CD4-positive, alpha-beta T cell treated with Interleukin-2 at 100 ng/mL for 4 hours (primary cell): ENCODE data around the gene NDUFS5.
"Not testable (repeated sequence)": the region's sequence is repeated elsewhere in the genome, so short reads cannot be mapped to it uniquely, and the experiment has no call there.

ENCODE experiments used
- DNase-seq: peaks from one replicate; pipeline ENCODE4 v3.0.0-alpha.2; 2020; ENCODE audit warnings: low spot score

Gene NDUFS5

DNA sequence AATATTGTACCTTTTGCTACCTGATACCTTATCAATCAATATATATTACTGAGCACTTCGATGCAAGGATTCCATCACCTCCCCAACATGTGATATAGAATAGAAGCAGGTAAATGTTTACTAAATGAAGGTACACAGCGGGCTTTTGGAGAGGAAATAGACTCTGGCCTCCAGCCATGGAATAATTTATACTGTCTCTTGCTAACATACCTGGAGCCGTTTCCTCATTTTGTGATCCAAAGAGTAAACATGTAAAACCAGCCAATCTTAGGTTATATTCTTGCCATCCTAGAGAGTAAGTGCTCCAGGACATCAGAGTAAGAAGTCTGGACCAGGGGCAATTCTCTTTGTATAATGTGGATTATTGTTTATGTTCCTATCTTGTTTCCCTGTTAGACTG lies 39.4 kb downstream of the NDUFS5 start:
- DNase-seq, result no peak

DNA sequence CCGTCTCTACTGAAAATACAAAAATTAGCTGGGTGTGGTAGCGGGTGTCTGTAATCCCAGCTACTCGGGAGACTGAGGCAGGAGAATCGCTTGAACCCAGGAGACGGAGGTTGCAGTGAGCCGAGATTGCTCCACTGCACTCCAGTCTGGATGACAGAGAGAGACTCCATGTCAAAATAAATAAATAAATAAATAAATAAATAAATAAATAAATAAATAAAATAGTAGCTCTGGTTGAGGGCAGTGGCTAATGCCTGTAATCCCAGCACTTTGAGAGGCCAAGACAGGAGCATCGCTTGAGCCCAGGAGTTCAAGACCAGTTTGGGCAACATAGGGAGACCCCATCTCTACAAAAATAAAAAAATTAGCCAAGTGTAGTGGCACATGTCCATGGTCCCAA lies 42.1 kb downstream of the NDUFS5 start:
- not testable (repeated sequence) for DNase-seq

DNA sequence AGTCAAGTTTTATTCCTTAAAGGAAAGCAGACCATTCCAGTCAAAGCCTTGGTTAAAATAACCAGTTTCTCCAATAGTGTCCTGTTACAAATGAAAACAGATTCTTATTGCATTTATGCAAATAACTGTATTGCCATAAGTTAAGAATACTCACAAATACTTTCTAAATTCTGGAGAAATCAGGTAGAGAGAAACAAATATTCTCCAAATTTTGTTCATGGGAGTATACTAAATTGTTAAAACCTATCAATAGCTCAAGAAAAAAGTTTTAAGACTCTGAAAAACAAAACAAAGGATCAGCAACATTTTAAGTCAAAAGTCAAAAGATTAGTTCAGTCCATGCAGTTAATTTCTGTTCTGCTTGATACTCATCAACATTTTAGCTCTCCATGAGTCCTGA lies 45.4 kb downstream of the NDUFS5 start:
- not testable (repeated sequence) for DNase-seq

DNA sequence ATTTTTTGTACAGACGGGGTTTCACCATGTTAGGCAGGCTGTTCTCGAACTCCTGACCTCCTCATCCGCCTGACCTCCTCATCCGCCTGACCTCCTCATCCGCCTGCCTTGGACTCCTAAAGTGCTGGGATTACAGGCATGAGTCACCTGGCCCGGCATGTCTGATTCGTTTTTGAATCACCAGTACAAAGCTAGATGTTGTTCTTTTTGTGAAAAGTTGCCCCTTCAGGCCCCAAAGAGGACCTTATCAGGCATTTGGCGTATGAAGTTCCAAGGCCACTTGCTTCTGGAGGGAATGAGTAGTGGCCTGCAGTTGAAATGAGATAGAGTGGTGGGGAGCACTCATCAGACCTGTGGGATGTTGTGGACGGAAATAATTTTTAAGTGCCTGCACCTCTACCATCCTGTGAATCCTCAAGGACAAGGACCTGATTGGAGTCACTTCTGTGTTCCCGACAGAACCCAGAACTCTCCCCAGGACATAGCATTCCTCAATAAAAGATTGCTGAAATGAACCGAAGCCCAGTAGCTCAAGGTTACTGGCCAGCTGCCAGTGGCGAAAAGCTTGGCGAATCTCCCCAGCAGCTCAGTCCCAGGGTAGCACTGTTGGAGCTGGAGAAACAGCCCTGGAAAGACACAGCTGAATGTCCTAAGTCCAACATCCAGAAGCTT lies 50.1 kb downstream of the NDUFS5 start:
- DNase-seq, result no peak

DNA sequence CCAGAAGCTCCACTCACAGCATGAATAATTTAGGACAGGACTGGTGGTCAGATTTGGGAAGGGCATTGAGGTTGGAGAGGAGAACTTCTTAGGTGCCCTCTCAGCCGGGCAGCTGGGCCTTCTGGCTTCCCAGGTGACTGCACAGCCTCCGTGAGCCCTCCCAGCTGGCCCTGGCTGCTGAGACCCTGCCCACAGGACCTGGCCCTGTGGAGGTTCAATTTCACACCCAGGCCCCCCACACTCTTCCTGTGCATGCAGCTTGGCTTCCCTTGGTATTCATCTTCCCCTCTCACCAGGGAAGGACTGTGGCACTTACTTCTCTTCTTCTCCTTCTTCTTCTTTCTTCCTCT lies 50.6 kb downstream of the NDUFS5 start:
- DNase-seq, result no peak

DNA sequence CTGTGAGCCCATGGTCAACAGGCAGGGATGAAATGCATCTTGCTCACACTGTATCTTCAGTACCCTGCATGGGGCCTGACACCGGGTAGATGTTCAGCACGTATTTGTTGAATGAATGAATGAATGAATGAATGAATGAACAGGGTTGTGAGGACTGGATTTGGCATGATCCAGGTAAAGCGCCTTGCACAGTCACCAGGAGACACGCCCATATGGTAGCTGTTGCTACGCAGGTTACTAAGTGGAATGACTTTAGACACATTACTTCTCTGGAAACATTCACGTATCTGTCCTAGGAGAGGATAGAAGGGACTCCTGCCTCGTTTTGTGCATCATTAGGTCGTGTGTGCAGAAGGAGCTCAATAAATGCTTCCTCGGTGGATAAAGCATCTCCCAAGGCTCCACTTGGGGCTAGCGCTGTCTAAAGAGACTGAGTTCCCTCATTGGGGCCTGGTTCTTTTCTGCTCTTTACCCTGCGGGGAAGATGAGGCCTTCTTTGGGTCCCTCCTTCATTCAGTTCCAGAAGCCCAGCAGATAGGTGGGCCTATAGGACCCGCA lies 54.2 kb downstream of the NDUFS5 start:
- DNase-seq, result no peak

DNA sequence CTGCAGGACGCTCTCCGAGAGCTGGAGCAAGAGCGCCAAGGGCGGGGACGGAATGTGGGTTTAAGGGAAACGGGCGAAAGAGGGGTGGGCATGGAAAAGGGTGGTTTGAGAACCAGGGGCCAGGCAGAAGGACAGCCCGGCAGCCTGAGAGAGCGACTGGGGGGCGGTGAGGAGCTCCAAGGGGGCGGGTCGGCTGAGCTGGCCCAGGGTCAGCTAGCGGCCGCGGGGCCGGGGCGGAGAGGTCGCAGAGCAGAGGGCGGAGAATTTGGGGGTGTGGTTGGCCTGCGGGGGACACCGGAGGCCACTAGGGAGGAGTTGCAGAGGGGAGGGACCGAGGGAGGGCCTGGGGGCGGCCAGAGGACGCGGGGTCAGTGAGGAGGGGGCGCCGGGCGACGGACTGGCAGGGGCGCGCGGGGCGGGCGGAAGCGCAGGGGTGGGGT lies 54.7 kb downstream of the NDUFS5 start:
- no peak for DNase-seq

DNA sequence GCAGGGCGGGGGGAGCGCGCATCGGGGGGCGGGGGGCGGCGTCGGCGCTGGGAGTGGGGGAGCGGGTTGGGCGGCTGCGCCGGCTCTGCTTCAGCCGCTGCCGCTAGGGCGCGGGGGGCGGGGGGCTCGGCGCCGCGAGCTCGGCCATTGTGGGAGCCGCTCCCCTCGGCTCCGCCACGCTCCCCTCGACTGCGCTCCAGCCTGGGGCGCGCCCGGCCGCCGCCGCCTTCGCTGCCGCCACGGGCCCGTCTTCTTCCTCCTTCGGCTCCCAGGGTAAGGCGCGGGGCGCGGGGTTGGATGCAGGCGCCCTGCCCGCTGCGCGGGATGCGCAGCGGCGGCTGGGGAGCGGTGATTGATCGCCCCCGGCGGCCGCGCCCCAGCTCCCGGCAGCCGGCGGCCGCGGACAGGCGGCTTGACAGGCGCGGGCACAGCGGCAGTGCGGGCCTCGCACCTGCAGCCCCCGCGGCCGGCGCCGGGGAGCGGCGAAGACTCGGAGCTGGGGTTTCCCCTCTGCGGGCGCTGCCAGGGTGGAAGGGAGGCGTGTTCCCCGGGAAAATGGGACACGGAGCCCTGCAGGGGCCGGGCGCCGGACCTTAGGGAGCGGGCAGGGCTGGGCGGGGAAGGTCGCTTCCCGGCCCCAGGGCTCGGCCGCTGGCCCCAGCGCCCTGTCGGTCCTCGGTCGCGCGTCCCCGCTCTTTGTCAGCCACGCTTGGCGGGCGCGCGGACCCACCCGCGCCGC lies 55.3 kb downstream of the NDUFS5 start:
- no peak for DNase-seq

DNA sequence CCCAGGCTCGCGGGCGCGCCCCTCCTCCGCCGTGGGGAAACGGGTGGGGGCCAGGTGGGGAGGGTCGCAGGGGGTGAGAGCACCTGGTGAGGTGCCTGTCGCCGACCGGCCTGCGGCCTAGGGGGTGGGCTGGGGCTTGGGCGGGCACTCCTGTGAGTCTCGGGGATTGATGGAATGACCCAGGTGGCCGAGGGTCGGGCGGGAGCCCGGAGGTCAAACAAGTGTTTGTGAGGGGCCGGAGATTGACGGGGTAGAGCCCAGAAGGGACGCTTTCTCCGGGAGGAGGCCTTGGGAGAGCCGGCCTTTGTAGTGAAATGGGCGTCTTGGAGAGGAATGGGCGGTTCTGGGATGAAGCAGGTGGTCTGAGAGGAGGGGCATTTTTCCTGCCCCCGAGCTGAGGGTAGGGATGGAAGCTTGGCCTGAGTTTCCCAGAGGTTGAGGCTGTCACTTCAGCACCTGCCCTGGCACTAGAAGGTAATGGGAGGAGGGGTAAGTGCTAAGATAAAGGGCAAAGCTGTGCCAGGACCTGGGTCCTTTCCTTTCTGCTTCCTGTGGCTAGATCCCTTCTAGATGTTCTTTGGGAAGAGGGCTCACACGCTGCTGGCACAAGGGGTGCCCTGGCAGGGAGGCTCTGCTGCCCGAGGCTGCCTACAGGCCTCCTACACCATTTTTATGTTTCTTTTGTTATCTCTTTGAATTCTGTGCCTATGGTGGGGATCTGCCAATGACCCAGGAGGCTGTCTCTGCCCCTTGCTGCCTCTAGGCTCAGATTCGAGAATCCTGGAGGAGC lies 56.1 kb downstream of the NDUFS5 start:
- no peak for DNase-seq

DNA sequence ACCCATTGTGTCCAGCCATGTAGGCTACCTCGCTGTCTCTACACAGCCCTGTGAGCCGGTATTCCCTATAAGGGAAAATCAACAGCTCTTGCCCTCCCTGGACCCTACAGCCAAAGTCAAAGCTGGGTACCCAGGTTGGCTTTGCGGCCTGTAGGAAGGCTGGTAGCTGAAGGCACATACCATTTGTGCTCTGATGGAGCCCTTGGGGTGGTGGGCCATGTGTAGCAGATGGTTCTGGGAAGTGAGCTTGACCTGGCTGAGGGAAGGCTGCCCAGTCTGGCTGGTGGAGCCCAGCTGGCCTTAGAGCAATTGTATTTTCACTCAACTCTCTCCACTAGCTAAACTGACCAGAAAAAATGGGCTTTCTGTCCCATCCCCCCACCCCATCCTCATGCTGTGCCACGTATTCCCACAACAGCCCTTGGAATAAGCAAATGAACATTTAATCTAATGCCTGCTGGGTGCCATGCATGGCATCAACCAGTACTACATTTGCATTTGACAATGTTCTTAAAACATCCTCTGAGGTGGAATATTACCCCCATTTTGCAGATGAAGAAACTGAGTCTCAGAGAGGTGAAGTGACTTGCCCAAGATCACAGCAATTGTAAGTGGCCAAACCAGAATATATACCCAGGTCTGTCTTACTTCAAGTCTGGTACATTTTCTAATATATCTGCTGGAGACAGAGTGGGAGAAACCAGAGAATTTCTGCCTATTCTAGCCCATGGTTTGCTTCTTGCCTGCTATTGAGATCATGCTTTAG lies 56.8 kb downstream of the NDUFS5 start:
- DNase-seq, result no peak

DNA sequence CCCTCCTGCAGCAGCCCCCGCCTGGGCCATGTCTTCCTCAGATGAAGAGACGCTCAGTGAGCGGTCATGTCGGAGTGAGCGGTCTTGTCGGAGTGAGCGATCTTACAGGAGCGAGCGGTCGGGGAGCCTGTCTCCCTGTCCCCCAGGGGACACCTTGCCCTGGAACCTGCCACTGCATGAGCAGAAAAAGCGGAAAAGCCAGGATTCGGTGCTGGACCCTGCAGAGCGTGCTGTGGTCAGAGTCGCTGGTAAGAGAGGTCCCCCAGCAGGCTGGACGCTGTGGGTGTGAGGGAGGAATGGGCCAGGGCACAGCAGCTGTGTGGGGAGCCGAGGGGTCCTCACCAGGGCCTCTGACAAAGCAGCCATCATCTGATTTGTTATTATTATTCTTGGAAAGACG lies 58.0 kb downstream of the NDUFS5 start:
- no peak for DNase-seq
